ENCODE results near the gene TBC1D22A.
"Not testable (repeated sequence)": the region's sequence is repeated elsewhere in the genome, so short reads cannot be mapped to it uniquely, and the experiment has no call there.

TBC1D22A gene

GRCh38 chr22:47038206-47038835 lies 275.9 kb downstream of the TBC1D22A start:
- DNase-seq, result no peak

GRCh38 chr22:47039356-47039755 lies 276.9 kb downstream of the TBC1D22A start:
- no peak for DNase-seq

- DNase-seq, result no peak
These were observed 278.2 kb downstream of the TBC1D22A start for GRCh38 chr22:47040486-47041270.

DNA sequence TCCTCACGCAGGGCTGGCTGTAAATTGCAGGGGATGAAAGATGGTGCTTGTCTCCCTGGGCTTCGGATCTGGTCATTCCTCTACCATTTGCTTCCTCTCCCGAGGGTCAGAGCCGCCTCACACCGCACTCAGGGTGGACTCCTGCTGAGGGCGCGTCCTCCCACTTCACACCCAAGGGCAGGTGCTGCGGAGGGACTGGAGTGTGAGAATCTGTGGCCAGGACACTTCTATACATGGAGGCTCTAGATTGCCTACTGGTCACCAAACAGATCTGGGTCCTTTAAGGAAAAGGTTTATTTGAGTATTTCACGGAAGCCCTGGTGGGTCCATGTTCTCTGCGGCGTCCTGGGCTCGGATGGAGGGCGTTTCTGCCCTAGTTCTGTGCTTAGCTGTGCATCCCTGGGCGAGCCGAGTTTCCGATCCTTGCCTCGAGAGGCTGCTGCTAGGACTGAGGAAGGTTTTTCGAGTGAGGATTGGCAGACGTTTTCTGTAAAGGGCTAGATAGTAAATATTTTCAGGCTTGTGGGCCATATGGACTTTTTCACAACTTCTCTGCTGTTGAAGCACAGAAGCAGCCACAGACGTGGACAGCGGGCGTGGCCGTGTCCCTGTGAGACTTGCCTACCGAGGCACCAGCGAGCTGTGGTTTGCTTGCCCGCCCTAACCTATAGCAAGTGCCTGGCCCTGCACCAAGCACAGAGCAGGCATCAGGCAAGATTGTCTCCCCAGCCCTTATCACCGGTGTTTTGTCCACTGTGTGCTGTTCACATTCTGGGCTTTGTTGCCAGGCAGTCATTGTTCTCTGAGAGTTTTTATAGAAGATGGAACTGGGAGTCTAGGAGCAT lies 279.0 kb downstream of the TBC1D22A start:
- no peak for DNase-seq

DNA sequence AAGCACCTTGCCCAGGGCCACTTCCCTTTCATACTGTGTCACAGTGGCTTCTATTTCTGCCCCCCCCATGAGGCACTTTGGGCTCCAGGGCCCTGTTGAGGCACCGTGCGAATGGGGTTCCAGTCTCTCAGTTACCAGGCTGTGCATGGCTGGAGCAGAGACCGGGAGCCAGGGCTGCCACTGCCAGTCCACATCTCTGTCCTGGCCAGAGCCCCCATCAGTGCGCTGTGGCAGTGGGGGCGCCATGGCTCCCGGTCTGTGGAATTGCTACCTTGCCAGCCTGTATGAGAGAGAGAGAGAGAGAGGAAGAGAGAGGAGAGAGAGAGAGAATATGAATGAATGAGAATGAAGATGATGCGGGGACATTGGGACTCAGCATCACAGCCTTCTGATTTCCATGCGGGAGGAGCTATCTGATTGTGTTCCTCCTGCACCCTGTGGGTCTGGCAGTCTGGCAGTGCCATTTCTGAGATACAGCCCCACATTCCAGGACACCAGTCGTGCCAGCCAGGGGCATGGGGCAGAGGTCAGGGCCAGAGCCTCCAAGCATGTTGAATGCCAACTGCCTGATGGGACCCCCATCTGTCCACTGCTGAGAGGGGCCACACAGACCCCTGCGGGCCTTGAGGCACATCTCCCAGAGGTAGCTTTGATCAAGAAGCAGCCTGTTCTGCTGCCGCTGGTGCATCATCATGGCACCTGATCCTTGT lies 279.8 kb downstream of the TBC1D22A start:
- no peak for DNase-seq

DNA sequence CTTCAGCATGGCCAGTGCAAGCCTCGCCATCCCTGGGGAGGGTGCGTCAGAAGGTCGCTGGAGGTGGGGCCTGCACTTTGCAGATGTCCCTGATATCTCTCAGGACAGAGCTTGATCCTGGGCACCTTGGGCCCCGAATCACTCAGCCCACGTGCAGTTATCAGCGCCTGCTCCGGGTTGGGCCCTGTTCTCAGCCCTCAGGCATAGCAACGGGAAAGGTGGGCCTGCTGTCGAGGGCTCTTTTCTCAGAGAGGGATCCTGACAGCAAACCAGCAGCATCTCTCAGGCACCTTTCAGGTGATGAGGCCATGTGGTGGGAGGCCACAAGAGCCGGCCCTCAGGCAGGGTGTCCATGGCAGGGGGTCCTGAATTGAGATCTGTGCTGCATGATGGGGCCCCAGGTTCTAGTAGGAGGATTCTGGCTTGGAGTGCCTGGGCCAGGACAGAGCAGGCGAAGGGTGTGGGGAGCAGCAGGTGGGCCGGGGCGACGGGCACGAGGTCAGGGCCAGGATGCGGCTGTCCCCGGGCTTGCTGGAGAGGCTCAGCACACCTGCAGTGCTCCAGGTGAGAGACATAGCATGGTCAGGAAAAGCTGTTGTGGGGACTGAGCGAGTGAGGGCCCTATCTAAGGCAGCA lies 280.5 kb downstream of the TBC1D22A start:
- no peak for DNase-seq

- DNase-seq, result no peak
These were observed 281.6 kb downstream of the TBC1D22A start for GRCh38 chr22:47043835-47044721.

DNA sequence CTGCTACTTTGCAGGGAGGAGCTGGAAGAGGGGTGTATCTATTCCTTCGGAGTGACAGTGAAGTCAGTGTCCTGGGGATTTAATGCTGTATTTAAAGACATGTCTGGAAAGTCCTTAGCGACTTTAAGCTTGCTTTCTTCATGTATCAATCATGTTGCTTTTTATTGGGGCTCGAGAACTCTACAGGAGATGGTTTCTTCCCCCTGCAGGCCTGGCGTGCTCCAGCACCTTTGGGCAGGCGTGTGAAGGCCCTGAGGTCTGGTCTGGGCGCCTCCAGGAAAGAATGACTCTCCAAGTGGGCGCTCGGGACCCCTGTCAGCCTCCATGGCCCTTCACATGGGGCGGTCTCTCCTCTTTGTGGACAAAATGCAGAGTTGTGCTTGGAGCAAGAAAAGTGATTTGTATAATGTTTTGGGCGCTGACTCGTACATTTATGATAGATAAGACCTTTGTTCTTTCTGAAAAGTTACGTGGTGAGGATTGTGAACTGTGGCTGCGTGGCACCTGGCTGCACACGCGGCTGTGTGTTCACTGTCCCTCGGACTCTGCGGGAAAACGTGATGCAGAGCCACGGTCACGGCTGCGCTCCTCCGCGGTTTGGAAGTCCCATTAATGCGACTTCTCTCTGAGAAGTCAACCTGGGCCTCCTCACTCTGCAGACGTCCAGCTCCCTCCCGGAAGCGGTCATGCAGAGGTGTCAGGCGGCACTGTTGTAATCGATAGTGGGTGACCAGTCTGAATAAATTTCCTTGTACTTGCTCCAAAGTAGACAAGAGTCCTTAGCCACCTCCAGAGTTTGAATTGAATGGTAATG lies 282.5 kb downstream of the TBC1D22A start:
- no peak for DNase-seq

DNA sequence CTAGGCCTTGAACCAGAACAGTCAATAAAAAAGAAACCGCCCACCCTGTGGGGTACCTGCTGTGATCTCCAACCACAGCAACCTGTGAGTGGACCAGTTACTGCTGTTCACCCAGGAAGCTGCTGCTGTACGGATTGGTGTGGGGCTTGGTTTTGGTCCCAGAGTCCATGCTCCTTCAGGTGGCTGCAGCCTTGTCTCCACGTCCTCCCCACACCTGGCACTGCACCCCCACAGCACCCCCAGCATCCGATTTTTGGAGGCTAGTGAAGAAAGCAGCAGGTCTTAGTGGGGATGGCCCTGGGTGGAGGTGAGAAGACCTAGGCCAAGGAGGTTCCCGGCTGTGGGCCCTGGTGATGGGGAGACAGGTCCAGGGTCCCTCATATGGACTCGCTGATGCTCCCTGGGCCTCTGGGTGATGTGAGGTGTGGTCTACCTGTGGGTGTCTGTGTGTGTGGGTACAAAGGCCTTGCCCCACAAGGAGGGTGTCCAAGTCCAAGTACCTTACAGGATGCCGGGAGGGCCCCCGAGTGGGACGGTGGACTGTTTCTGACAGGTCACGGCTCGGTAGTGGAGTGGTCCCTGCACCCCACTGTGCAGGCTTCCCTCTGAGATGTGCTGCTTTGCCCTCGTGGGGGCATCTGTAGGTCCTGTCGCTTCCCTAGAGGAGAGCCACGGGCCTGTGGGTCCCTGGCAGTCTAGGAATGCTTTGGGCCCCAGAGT lies 283.4 kb downstream of the TBC1D22A start:
- DNase-seq, result no peak

DNA sequence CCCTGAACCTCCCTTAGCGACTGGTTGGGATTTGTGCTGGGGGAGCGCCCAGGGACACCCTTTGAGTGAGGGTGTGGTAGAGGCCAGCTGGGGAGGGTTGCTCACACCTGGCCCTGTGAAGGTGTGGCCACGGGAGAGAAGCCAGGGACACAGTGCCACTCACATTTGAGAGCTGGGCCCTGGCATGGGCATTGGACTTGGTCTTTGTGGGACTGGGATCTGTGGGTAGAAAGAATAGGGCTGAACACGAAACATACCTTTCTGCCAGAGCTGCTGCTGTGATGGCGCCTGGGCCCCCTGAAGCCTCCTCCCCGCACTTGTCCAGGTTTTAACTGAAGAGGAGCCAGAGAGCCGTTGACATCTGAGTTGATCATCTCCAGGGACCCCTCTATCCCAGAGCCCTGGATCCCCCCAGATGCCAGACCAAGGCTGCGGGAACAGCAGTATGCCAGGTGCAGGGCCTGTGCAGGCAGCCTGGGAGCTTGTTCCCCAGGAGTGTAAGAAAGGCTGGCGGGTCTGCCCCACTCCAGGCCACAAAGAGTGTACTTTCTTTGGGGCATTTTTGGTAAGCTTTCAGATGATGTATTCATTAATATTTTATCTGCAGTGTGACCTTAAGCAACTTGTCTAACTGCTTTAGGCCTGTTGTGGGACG lies 284.1 kb downstream of the TBC1D22A start:
- no peak for DNase-seq

GRCh38 chr22:47047321-47048122 lies 285.1 kb downstream of the TBC1D22A start:
- DNase-seq, result no peak

DNA sequence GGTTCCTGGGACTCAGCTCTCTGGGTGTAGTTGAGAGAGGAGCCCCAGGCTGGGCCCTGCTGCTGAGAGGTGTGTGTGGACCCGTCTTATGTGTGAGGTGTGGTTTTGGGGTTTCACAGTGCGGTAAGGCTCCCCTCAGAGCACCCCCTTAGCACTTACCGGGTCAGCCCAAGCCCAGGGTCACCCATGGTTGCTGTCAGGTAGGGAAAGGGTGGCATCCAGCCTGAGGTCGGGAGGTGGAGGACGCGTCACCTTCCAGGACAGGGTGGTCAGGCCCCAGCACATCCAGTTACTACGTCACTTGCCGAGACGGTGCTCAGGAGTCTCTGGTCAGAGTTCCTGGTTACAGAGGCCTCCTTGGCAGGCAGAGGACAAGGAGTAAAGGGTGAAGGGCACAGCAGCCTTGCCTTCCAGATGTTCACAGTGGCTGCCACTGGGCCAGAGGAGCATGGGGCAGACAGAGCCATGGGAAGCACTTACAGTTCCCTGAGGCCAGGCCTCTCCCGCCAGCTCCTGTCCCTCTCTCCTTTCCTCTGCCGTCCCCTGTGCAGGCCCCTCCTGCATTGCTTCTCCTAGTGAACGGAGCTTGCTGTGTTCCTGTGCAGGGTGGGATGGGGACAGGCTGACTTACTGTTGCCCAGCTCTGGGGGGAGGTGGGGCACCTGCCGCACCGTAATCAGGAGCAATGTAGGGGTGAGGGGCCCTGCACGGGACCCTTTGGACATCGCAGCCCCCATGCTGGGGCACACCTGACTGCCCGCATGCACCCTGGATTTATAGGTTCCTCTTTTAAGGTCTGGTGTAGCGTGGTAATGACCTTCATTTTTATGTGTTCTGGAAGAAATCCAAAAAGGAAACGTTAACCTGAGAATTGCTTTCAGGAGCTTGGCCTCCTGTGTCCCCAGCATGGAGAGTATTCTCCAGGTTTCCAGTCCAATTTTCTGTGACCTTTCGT lies 285.9 kb downstream of the TBC1D22A start:
- DNase-seq, result no peak

GRCh38 chr22:47049078-47049624 lies 286.7 kb downstream of the TBC1D22A start:
- no peak for DNase-seq

DNA sequence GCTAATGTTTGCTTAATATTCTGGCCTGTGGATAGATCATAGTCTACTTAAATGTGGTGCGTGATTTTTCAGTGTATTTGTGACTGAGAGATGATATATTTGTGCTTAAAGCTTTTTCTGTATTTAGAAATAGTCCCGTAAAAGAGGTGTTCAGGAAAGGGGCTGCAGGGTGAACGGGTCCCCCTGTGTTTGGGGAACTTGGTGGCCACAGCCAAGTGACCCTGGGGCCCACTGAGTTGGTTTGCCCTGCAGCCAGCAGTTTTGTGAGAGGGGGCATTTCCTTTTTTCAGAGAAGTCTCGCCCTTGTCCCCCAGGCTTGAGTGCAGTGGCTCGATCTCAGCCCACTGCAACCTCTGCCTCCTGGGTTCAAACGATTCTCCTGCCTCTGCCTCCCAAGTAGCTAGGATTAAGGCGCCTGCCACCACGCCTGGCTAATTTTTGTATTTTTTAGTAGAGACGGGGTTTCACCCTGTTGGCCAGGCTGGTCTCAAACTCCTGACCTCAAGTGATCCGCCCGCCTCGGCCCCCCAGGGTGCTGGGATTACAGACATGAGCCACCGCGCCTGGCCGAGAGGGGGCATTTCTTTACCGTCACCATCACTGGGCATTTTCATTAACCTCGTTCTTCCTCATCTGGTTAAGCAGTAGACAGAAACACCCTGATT lies 287.4 kb downstream of the TBC1D22A start:
- DNase-seq, result not testable (repeated sequence)

GRCh38 chr22:47050401-47051051 lies 288.1 kb downstream of the TBC1D22A start:
- DNase-seq, result no peak
